Kidney (tissue), 14 donors: ENCODE measurements around the gene ZNF664. TPM values are rescaled to one million over a fixed set of nuclear protein-coding genes. Genes with fewer than 3 reads are reported as not detected.

ENCODE experiments used
- DNase-seq, 5 donors: peaks; one replicate each; pipeline ENCODE4 v3.0.0-alpha.2; 2013 to 2020
- FAIRE-seq: peaks from 2 replicates; lab custom pipeline; 2012; peaks lifted over from hg19 to GRCh38; lab: Jason Lieb, UNC
- H3K27ac ChIP-seq, 2 donors: one replicate each; pipeline ENCODE4 v1.7.0; 2013; ENCODE audit warnings: low read depth in 2 of 2, low read length in 2 of 2, inconsistent platforms in 1 of 2
- H3K27me3 ChIP-seq: one replicate; pipeline ENCODE4 v1.7.1; 2013; ENCODE audit warnings: low read length, inconsistent platforms; ENCODE audit not compliant: control insufficient read depth, insufficient read depth
- H3K36me3 ChIP-seq, 3 donors: one replicate each; pipeline versions ENCODE4 v1.7.0 to v1.7.1; 2013; ENCODE audit warnings: low read length in 3 of 3, control low read depth in 1 of 3, inconsistent platforms in 1 of 3; ENCODE audit not compliant: insufficient read depth in 3 of 3, control insufficient read depth in 2 of 3
- H3K4me1 ChIP-seq, 3 donors: one replicate each; pipeline versions ENCODE4 v1.7.0 to v1.7.1; 2013; ENCODE audit warnings: low read length in 3 of 3, inconsistent platforms in 1 of 3, low read depth in 1 of 3; ENCODE audit not compliant: control insufficient read depth in 2 of 3, insufficient read depth in 2 of 3
- H3K4me3 ChIP-seq, 3 donors: one replicate each; pipeline versions ENCODE4 v1.7.0 to v1.8.1; 2013; ENCODE audit warnings: low read length in 3 of 3, control low read depth in 1 of 3, inconsistent platforms in 1 of 3
- H3K9ac ChIP-seq, 3 donors: one replicate each; pipeline versions ENCODE4 v1.7.0 to v1.7.1; 2013; ENCODE audit warnings: low read length in 3 of 3, control low read depth in 1 of 3, inconsistent platforms in 1 of 3
- H3K9me3 ChIP-seq, 3 donors: one replicate each; pipeline versions ENCODE4 v1.7.0 to v1.7.1; 2013; ENCODE audit warnings: low read length in 3 of 3, control low read depth in 1 of 3, inconsistent platforms in 1 of 3; ENCODE audit not compliant: control insufficient read depth in 2 of 3, insufficient read depth in 1 of 3
- intact Hi-C: fragments of 100-400 bp; cut with DNase I; formaldehyde crosslinking; loops from one replicate; pipeline ENCODE4 v1.11.1; 2022
- polyA plus RNA-seq: library from polyadenylated mRNA; stranded (reverse); fragments of 350-450 nt; fragmentation: Illumina TruSeq; extraction: RNeasy Lipid Tissue Mini Kit (QIAGEN cat#74804); gene quantifications from one replicate; pipeline ENCODE4 v1.2.3, GENCODE V29; 2014; ENCODE audit warnings: low read depth, low replicate concordance; ENCODE audit not compliant: insufficient read depth
- total RNA-seq: library from RNA; stranded (reverse); fragmentation: NEBNext Ultra II Directional; extraction: Animal tissue kit (Norgen Biotek cat#: 25700); gene quantifications from one replicate; pipeline ENCODE4 v1.2.1, GENCODE V29; 2021
- TF ChIP-seq, protein P1 (sequence below): IDR thresholded peaks from 3 replicates; pipeline ENCODE4 v1.5.1; 2012; ENCODE audit warnings: mild to moderate bottlenecking, moderate library complexity, borderline replicate concordance; ENCODE audit not compliant: insufficient read depth; ENCODE audit errors: extremely low read depth
- donor health status: control.
- donor health status: control.
- donor health status: control.
- donor health status: control.
- donor health status: control.
- donor health status: DM: yes; HTN: yes; CAD: no.
- donor health status: Normal renal cell carcinoma (clear cell type).

ZNF664 gene
- total and polyA plus RNA-seq, 2 donors from 2014 or later = 44.9 to 104 TPM

DNA sequence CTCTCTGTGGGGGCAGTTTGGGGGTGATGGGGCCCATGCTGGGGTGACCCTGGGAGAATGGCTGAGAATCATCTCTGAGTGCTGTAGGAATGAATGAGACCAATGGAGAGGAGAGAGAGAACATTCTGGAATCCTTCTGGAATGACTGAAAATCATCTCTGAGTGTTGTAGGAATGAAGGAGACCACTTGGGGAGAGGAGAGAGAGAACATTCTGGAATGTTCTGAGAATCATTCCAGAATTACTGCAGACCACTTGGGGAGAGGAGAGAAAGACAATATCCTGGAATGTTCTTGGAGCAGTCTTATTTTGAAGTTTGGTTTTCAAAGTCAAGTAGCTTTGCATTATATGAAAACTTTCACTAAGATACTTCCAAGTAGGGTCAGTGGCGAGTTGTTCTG lies 64.3 kb downstream of the ZNF664 start:
- FAIRE-seq = no peak

DNA sequence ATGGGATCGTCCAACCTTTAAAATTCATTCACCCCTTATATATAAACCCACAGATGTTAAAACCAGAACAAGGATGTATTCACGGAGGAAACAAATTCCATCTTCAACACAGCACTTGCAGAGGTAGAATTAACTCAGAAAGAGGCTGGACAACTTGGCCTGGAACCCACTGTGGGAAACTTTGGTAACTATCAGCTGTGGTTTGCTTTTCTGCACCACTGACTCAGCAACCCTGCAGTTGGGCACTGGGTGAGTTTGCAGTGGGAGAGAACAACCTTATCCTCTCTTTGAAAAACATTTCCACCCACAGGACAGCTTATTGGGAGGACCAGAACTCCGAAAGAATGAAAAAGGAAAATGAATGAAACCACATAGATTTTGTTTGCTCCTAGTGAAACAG lies 66.3 kb downstream of the ZNF664 start:
- TF ChIP-seq, protein P1, sequence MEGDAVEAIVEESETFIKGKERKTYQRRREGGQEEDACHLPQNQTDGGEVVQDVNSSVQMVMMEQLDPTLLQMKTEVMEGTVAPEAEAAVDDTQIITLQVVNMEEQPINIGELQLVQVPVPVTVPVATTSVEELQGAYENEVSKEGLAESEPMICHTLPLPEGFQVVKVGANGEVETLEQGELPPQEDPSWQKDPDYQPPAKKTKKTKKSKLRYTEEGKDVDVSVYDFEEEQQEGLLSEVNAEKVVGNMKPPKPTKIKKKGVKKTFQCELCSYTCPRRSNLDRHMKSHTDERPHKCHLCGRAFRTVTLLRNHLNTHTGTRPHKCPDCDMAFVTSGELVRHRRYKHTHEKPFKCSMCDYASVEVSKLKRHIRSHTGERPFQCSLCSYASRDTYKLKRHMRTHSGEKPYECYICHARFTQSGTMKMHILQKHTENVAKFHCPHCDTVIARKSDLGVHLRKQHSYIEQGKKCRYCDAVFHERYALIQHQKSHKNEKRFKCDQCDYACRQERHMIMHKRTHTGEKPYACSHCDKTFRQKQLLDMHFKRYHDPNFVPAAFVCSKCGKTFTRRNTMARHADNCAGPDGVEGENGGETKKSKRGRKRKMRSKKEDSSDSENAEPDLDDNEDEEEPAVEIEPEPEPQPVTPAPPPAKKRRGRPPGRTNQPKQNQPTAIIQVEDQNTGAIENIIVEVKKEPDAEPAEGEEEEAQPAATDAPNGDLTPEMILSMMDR = no peak
- H3K4me3 ChIP-seq = no peak overlapping the region
- no peak for FAIRE-seq
- no peaks in the 10 kb centered on the region for H3K27me3 ChIP-seq
- H3K36me3 ChIP-seq = no peaks in the 10 kb centered on the region
- intact Hi-C loops = loop anchor here (5.0 kb wide), 1 partner anchor 728 kb away; no protein-coding TSS in a partner anchor
- DNase-seq = no peak
- H3K9ac ChIP-seq = no peak overlapping the region
- no peaks in the 10 kb centered on the region for H3K9me3 ChIP-seq
- H3K4me1 ChIP-seq = no peaks in the 10 kb centered on the region
- no peak overlapping the region for H3K27ac ChIP-seq

More for the DNA sequence above, 64.3 kb downstream of the ZNF664 start:
- Histone ChIP-seq H3K36me3 (no peaks in the 10 kb centered on the region), H3K27me3 (no peaks in the 10 kb centered on the region), H3K9ac (no peak overlapping the region), H3K4me3 (no peak overlapping the region), H3K4me1 (no peaks in the 10 kb centered on the region), H3K27ac (no peak overlapping the region), H3K9me3 (no peaks in the 10 kb centered on the region)
- TF ChIP-seq, protein P1 = no peak
- intact Hi-C loops = loop anchor here (5.0 kb wide), 1 partner anchor 730 kb away; no protein-coding TSS in a partner anchor
- no peak for DNase-seq

DNA sequence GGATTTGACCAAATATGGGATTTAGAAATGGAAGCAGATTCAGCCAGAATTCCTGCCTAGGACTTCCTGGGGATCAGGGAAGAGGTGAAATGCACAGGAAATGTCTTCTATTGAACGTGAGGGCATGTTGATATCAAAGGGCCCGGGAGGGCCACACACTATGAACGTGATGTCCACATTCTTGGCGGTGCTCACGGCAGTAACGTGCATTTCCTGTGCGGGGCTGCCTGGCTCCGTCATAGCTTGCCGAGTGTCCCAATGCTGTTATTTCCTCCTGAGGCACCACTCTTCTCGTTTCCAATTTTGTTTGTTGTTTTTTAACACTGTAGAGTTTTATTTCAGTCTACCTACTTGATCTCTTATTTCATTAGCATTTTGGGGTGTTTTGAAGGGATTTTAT lies 67.3 kb downstream of the ZNF664 start:
- H3K9me3 ChIP-seq = no peaks in the 10 kb centered on the region
- TF ChIP-seq, protein P1 = no peak
- H3K4me3 ChIP-seq = no peak overlapping the region
- peak in 1 of 5 donors; percentile 48 for DNase-seq
- H3K36me3 ChIP-seq = no peaks in the 10 kb centered on the region
- H3K27ac ChIP-seq = no peak overlapping the region
- H3K27me3 ChIP-seq = no peaks in the 10 kb centered on the region
- H3K4me1 ChIP-seq = no peaks in the 10 kb centered on the region
- H3K9ac ChIP-seq = no peak overlapping the region
- intact Hi-C loops = no loop called here
- no peak for FAIRE-seq

DNA sequence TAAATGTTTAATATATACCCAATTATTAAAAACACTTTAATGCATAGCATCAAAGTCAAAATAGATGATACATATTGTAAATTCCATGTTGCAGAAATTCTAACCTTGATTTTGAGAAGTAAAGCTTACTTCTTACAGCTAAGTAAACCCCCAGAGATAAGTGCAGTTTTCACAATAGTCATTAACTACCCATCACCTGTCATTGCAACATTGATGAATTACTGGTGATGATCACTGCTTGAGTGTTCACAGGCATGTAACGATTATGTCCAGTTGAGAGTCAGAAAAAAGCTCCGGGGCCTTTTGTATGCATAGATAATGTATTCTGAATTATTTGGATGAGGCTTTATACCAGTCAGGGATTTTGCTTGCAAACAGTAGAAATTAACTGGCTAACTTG lies 67.7 kb downstream of the ZNF664 start:
- Histone ChIP-seq H3K36me3 (no peaks in the 10 kb centered on the region), H3K27ac (no peak overlapping the region), H3K27me3 (no peaks in the 10 kb centered on the region), H3K9me3 (no peaks in the 10 kb centered on the region), H3K4me1 (no peaks in the 10 kb centered on the region), H3K9ac (no peak overlapping the region), H3K4me3 (no peak overlapping the region)
- FAIRE-seq (no peak), DNase-seq (no peak)
- TF ChIP-seq, protein P1 = no peak
- intact Hi-C loops = no loop called here
